GM21515 (cell line): ENCODE measurements around the gene MEAK7.

Experiments used
- ATAC-seq: cut with Tn5 transposase; IDR thresholded peaks from one replicate; pipeline ENCODE4 v1.9.1; 2021; ENCODE audit not compliant: unreplicated experiment

MEAK7 gene

GRCh38 chr16:84495506-84495905, 9.0 kb downstream of the MEAK7 start:
- ATAC-seq = no peak

- ATAC-seq = no peak
Observed at GRCh38 chr16:84489131-84489530, 15.3 kb downstream of the MEAK7 start.

GRCh38 chr16:84487358-84487757, 17.1 kb downstream of the MEAK7 start:
- ATAC-seq = no peak

- no peak for ATAC-seq
Observed at GRCh38 chr16:84486551-84487235, 17.8 kb downstream of the MEAK7 start.

- no peak for ATAC-seq
Observed at GRCh38 chr16:84486126-84486525, 18.3 kb downstream of the MEAK7 start.

- ATAC-seq = no peak
Observed at GRCh38 chr16:84485255-84486010, 19.0 kb downstream of the MEAK7 start.

GRCh38 chr16:84484579-84485254, 19.7 kb downstream of the MEAK7 start:
- no peak for ATAC-seq

- ATAC-seq = no peak
Observed at GRCh38 chr16:84483882-84484565, 20.4 kb downstream of the MEAK7 start.

GRCh38 chr16:84482951-84483881, 21.2 kb downstream of the MEAK7 start:
- no peak for ATAC-seq

- ATAC-seq = no peak
Observed at GRCh38 chr16:84482001-84482891, 22.2 kb downstream of the MEAK7 start.

GRCh38 chr16:84481051-84481735, 23.3 kb downstream of the MEAK7 start:
- no peak for ATAC-seq

GRCh38 chr16:84479716-84480450, 24.6 kb downstream of the MEAK7 start:
- ATAC-seq = no peak

- ATAC-seq = no peak
Observed at GRCh38 chr16:84478172-84478947, 26.1 kb downstream of the MEAK7 start.

- no peak for ATAC-seq
Observed at GRCh38 chr16:84477661-84478060, 26.8 kb downstream of the MEAK7 start.

- ATAC-seq = no peak
Observed at GRCh38 chr16:84476401-84476800, 28.1 kb downstream of the MEAK7 start.

- no peak for ATAC-seq
Observed at GRCh38 chr16:84475643-84476240, 28.7 kb downstream of the MEAK7 start.

GRCh38 chr16:84471966-84472365, 32.5 kb downstream of the MEAK7 start:
- no peak for ATAC-seq
